HepG2 (cell line): ENCODE results near the gene FBP2.

Experiments used
- BRD4 ChIP-seq: sonication (generic); formaldehyde crosslinking; IDR thresholded peaks from 2 replicates; pipeline ENCODE4 v1.4.0; 2020; ENCODE audit warnings: missing genetic modification reagents
- MAZ ChIP-seq, 2 experiments: sonication (generic) in 1 of 2; formaldehyde crosslinking in 1 of 2; IDR thresholded peaks; 2 replicates each; pipeline versions ENCODE4 v1.5.0 to v1.6.1; 2012 to 2020; ENCODE audit warnings: low read depth in 2 of 2, mild to moderate bottlenecking in 2 of 2, borderline replicate concordance in 1 of 2, improper control_type of control experiment in 1 of 2, low read length in 1 of 2, missing genetic modification reagents in 1 of 2, moderate library complexity in 1 of 2
- TBL1XR1 ChIP-seq: fragments of 150-350 bp; IDR thresholded peaks from 2 replicates; pipeline ENCODE4 v1.6.1; 2014; ENCODE audit warnings: borderline replicate concordance, low read length; ENCODE audit not compliant: partially characterized antibody
- TCF7L2 ChIP-seq: IDR thresholded peaks from 2 replicates; pipeline ENCODE4 v1.6.1; 2011; ENCODE audit warnings: mild to moderate bottlenecking, low read depth, low read length, moderate library complexity
- ZFP37 ChIP-seq: sonication (generic); formaldehyde crosslinking; IDR thresholded peaks from 2 replicates; pipeline ENCODE4 v1.4.0; 2020; ENCODE audit warnings: missing genetic modification reagents, borderline replicate concordance
- ZMYM4 ChIP-seq: sonication (generic); formaldehyde crosslinking; IDR thresholded peaks from 2 replicates; pipeline ENCODE4 v1.8.1; 2023; ENCODE audit warnings: mild to moderate bottlenecking, missing genetic modification reagents
- ZNF224 ChIP-seq: sonication (generic); formaldehyde crosslinking; IDR thresholded peaks from 2 replicates; pipeline ENCODE4 v1.5.0; 2020; ENCODE audit warnings: mild to moderate bottlenecking, missing genetic modification reagents
- TF ChIP-seq, protein P1 (sequence below): sonication (generic); formaldehyde crosslinking; IDR thresholded peaks from 2 replicates; pipeline ENCODE4 v1.5.0; 2020; ENCODE audit warnings: mild to moderate bottlenecking, missing genetic modification reagents, moderate library complexity
- TF ChIP-seq, protein P2 (sequence below): sonication (generic); formaldehyde crosslinking; IDR thresholded peaks from 2 replicates; pipeline ENCODE4 v1.8.0; 2022; ENCODE audit warnings: low read depth, missing genetic modification reagents
- TF ChIP-seq, protein P3 (sequence below): sonication (generic); formaldehyde crosslinking; IDR thresholded peaks from 2 replicates; pipeline ENCODE4 v1.5.0; 2020; ENCODE audit warnings: missing genetic modification reagents, mild to moderate bottlenecking, borderline replicate concordance
- TF ChIP-seq, protein P4 (sequence below): sonication (generic); formaldehyde crosslinking; IDR thresholded peaks from 2 replicates; pipeline ENCODE4 v1.5.1; 2020; ENCODE audit warnings: mild to moderate bottlenecking, missing genetic modification reagents, moderate library complexity

DNA sequence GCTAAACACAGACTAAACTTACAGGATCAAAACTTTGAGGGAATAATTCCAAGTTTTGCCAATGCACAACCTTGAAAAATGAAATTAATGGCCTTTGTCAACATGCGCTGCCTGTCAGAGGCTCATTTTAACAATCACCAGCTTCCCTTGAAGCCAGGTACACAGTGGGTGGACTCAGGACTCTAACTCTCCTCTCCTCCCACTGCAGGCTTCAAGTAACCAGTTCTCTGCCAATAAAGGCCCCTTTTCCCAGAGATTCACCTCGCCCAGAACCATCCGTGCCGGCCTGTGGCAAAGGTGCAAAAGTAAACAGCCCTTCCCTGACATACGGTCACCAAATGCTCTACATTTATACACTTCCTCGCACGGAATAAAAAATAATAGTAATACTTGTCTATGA, 18.4 kb upstream of the FBP2 start:
- no peak for TF ChIP-seq BRD4
- TF ChIP-seq ZNF224 (CRISPR knock-in tag), result no peak
- no peak for TF ChIP-seq MAZ (IDR thresholded peaks at IDR 0.05; ENCODE audit: borderline replicate concordance, low read depth, low read length)
- TF ChIP-seq MAZ (CRISPR knock-in tag; IDR thresholded peaks at IDR 0.05; ENCODE audit: low read depth), result no peak
- no peak for TF ChIP-seq ZFP37 (CRISPR knock-in tag)
- TF ChIP-seq, protein P1, sequence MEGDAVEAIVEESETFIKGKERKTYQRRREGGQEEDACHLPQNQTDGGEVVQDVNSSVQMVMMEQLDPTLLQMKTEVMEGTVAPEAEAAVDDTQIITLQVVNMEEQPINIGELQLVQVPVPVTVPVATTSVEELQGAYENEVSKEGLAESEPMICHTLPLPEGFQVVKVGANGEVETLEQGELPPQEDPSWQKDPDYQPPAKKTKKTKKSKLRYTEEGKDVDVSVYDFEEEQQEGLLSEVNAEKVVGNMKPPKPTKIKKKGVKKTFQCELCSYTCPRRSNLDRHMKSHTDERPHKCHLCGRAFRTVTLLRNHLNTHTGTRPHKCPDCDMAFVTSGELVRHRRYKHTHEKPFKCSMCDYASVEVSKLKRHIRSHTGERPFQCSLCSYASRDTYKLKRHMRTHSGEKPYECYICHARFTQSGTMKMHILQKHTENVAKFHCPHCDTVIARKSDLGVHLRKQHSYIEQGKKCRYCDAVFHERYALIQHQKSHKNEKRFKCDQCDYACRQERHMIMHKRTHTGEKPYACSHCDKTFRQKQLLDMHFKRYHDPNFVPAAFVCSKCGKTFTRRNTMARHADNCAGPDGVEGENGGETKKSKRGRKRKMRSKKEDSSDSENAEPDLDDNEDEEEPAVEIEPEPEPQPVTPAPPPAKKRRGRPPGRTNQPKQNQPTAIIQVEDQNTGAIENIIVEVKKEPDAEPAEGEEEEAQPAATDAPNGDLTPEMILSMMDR (CRISPR knock-in tag), result no peak
- TF ChIP-seq ZMYM4, result no peak
- TF ChIP-seq, protein P2, sequence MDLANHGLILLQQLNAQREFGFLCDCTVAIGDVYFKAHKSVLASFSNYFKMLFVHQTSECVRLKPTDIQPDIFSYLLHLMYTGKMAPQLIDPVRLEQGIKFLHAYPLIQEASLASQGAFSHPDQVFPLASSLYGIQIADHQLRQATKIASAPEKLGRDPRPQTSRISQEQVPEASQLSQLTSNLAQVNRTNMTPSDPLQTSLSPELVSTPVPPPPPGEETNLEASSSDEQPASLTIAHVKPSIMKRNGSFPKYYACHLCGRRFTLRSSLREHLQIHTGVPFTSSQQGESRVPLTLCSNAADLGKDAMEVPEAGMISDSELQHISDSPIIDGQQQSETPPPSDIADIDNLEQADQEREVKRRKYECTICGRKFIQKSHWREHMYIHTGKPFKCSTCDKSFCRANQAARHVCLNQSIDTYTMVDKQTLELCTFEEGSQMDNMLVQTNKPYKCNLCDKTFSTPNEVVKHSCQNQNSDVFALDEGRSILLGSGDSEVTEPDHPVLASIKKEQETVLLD (CRISPR knock-in tag), result no peak
- TF ChIP-seq, protein P3, sequence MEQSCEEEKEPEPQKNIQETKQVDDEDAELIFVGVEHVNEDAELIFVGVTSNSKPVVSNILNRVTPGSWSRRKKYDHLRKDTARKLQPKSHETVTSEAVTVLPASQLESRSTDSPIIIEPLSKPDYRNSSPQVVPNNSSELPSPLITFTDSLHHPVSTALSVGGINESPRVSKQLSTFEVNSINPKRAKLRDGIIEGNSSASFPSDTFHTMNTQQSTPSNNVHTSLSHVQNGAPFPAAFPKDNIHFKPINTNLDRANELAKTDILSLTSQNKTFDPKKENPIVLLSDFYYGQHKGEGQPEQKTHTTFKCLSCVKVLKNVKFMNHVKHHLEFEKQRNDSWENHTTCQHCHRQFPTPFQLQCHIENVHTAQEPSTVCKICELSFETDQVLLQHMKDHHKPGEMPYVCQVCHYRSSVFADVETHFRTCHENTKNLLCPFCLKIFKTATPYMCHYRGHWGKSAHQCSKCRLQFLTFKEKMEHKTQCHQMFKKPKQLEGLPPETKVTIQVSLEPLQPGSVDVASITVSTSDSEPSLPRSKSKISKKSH (CRISPR knock-in tag), result no peak
- TF ChIP-seq TBL1XR1, result no peak
- TF ChIP-seq, protein P4, sequence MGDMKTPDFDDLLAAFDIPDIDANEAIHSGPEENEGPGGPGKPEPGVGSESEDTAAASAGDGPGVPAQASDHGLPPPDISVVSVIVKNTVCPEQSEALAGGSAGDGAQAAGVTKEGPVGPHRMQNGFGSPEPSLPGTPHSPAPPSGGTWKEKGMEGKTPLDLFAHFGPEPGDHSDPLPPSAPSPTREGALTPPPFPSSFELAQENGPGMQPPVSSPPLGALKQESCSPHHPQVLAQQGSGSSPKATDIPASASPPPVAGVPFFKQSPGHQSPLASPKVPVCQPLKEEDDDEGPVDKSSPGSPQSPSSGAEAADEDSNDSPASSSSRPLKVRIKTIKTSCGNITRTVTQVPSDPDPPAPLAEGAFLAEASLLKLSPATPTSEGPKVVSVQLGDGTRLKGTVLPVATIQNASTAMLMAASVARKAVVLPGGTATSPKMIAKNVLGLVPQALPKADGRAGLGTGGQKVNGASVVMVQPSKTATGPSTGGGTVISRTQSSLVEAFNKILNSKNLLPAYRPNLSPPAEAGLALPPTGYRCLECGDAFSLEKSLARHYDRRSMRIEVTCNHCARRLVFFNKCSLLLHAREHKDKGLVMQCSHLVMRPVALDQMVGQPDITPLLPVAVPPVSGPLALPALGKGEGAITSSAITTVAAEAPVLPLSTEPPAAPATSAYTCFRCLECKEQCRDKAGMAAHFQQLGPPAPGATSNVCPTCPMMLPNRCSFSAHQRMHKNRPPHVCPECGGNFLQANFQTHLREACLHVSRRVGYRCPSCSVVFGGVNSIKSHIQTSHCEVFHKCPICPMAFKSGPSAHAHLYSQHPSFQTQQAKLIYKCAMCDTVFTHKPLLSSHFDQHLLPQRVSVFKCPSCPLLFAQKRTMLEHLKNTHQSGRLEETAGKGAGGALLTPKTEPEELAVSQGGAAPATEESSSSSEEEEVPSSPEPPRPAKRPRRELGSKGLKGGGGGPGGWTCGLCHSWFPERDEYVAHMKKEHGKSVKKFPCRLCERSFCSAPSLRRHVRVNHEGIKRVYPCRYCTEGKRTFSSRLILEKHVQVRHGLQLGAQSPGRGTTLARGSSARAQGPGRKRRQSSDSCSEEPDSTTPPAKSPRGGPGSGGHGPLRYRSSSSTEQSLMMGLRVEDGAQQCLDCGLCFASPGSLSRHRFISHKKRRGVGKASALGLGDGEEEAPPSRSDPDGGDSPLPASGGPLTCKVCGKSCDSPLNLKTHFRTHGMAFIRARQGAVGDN (CRISPR knock-in tag), result no peak
- no peak for TF ChIP-seq TCF7L2
